Activated CD8-positive, alpha-beta memory T cell treated with anti-CD3 and anti-CD28 coated beads, Interleukin-2, amount 50 U/mL, for 4 hours (primary cell): ENCODE measurements around the gene TAMM41.
"Not testable (repeated sequence)": the region's sequence is repeated elsewhere in the genome, so short reads cannot be mapped to it uniquely, and the experiment has no call there.

Experiments used
- DNase-seq: peaks from one replicate; pipeline ENCODE4 v3.0.0-alpha.2; 2020

TAMM41 gene, protein sequence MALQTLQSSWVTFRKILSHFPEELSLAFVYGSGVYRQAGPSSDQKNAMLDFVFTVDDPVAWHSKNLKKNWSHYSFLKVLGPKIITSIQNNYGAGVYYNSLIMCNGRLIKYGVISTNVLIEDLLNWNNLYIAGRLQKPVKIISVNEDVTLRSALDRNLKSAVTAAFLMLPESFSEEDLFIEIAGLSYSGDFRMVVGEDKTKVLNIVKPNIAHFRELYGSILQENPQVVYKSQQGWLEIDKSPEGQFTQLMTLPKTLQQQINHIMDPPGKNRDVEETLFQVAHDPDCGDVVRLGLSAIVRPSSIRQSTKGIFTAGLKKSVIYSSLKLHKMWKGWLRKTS

DNA sequence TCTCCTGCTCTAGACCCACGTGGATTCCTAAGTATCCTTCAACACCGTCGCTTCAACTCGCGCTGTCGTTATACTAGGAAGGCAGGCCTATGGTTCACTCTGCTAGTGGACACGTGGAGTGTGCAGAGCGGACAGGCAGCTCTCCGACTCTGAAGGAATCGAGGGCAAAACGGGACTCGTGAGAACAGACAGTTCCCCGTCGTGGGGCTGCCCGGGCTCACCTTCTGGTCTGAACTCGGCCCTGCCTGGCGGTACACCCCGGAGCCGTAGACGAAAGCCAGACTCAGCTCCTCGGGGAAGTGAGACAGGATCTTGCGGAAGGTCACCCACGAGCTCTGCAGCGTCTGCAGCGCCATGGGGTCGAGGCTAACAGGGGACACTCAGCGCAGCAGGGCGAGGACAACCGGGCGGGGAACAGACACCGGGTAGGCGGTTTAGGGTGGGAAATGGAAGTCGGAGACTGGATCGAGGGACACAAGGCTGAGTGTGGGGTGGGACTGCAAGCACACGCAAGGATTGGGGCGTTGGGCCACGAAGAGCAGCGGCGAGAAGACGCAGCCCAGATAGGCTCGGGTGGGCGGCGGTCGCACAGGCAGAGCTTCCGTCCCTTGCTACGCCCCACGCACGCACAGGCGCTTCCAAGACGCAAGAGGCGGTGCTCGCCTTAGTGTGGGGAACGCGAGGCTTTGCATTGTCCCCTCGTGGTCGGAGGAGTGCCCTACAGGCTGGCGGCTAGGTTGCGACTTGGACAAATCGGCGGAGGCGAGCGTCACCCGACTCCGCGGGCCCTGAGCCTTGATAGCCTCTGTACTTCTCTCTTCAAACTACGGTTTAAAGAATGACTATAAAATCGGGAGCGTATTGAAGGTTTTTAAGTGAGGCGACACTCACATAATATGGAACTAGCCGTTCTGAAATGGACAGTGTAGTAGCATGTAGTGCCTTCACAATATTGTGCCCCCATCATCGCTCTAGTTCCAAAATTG, at the start of gene TAMM41:
Gene TAMM41, minus strand, starts transcription at position 605 of the 986 bp plus-strand sequence. Its CDS starts 249 bp downstream, at position 356.
- peak; percentile 88 for DNase-seq

DNA sequence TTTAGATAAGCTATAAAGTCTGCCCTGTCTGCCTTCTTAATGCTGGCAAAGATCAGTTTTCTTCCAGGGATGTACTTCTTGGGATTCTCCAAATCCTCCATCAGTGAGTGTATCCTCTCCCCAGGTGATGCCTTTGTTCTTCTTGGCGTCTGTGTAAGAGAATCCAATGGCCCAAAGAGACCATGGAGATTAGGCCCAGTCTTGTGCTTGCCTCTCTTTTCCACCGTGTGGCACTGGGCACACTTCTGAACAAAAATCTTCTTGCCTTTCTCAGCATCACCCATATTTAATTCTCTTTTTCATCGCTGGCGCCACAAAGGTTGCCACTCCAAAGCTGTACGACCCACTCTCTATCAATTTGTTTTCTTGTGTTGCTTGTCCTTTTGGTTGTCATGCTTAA, 32.2 kb upstream of the TAMM41 start:
- no peak for DNase-seq

DNA sequence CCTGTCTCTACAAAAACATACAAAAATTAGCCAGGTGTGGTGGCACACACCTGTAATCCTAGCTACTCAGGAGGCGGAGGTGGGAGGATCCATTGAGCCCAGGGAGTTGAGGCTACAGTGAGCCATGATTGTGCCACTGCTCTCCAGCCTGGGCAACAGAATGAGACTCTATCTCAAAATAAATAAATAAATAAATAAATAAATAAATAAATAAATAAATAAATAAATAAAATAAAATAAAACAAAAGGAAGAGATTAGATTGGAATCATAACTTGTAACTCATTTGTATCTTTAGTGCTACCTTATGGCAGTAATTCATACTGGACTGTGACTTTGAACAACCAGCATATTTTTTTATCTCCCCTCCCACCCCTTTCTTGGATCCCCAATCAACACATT, 28.0 kb upstream of the TAMM41 start:
- not testable (repeated sequence) for DNase-seq

DNA sequence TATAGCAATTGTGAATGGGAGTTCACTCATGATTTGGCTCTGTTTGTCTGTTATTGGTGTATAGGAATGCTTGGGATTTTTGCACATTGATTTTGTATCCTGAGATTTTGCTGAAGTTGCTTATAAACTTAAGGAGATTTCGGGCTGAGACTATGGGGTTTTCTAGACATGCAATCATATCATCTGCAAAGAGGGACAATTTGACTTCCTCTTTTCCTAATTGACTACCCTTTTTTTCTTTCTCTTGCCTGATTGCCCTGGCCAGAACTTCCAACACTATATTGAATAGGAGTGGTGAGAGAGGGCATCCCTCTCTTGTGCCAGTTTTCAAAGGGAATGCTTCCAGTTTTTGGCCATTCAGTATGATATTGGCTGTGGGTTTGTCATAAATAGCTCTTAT, 17.1 kb upstream of the TAMM41 start:
- DNase-seq = not testable (repeated sequence)

DNA sequence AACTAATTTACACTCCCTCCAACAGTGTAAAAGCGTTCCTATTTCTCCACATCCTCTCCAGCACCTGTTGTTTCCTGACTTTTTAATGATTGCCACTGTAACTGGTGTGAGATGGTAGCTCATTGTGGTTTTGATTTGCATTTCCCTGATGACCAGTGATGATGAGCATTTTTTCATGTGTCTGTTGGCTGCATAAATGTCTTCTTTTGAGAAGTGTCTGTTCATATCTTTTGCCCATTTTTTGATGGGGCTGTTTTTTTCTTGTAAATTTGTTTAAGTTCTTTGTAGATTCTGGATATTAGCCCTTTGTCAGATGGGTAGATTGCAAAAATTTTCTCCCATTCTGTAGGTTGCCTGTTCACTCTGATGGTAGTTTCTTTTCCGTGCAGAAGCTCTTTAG, 15.9 kb upstream of the TAMM41 start:
- DNase-seq = not testable (repeated sequence)

DNA sequence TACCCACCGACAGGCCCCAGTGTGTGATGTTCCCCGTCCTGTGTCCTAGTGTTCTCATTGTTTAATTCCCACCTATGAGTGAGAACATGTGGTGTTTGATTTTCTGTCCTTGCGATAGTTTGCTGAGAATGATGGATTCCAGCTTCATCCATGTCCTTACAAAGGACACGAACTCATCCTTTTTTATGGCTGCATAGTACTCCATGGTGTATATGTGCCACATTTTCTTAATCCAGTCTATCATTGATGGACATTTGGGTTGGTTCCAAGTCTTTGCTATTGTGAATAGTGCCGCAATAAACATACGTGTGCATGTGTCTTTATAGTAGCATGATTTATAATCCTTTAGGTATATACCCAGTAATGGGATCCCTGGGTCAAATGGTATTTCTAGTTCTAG, 15.5 kb upstream of the TAMM41 start:
- DNase-seq = not testable (repeated sequence)

DNA sequence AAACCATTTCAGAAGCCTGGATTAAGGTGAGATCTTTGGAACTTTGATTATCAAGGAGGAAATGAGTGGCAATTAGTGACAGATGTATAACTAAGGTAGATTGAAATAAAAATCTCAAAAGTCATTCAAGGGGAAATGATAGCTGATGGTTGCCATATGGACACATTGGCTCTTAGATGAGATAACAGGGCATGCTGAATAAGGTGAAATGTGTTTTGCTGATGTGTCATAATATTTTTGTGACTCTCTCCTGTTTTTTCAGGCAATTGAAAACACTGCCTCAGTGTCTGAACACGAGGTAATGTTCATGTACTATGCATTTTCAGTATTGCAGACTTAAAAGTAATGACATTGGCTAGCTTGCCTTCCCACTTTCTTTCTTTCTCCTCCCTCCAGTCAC, 13.5 kb upstream of the TAMM41 start:
- not testable (repeated sequence) for DNase-seq

DNA sequence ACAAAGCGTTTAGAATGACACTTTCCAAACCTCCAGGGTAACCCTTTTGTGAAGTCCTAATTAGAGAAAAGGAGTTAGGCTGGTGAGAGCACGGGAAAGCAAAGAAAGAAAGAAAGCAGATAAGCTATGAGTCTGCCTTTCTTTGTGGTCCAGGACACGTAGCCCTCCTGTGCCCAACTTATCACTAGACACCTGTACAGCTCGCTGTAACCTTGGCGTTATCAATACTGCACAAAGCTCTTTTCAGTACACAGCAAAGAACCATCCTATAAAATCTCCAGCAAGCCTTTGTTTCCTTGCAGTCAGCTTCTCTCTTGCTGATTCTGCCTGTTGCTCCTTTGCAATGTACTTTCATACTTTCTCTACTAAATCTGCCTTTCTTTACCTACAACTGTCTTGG, 6.8 kb upstream of the TAMM41 start:
- DNase-seq = no peak

DNA sequence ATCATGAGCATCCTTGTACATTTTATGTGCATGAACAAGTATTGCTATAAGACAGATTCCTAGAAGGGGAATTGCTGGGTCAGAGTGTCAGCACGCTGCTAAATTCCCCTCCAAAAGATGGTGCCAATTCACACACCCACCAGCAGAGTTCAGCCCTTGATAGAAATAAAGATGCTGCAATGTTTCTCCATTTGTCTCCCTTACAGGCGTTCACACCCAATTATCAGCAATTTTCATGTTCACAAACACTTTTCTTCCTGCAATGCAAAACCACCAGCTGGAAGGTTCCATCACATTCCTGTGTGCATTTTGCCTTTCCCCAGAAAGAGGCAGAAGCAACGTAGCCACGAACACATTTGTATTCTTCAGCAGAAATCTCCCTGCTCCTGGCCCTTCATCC, 3.3 kb upstream of the TAMM41 start:
- no peak for DNase-seq

DNA sequence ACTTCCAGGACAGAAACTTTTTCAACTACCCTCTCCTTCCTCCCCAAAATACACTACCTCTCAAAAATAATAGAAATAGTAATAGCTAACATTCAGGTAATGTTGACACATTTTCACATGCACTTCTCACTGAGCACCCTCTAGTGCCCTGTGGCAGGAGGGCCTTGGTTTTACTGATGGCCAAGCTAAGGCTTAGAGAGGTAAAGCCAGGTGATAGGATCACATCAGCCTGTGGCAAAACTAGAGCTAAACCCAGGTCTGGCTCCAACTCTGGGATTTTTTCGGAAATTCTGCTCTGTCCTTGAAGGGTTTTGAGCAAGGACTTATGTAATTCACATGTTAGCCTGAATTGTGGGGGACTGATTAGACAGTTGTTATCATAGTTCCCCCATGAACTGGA, 922 bp upstream of the TAMM41 start:
- no peak for DNase-seq

DNA sequence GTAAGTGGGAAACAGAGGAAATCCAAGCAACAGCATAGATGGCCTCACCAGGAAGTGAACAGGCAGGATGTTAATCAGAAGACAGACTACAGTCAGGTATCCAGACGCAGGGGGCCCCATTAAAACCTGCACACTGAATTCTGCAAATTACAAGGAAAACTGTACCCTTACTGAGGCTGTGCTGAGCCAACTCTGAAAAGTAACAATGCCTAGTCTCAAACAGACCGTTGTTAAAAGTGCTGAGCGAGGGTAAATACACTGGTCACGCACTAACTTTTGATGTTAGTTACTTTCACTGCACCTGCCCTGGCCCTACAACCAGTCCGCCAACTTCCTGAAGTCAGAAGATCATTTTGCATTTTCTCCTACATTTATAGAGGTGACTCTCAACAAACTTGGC, 1.0 kb downstream of the TAMM41 start:
- DNase-seq = no peak

DNA sequence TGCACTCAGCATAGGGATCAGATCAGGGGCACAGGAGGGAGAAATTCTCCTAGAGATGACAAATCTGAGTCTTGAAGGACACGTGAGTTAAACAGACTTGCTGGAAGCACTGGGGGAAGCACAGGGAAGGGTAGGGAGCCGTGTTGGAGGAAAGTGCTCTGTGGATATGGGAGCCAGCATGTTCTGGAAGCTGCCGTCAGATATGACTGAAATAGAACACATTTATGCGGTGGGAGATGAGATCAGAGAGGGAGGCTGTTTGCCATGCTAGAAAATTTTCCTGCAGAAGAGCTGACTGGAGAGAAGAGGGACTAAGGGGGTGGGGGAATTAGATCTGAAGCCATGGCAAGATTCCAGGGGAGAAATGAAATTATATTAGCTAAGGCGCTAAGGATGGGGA, 1.8 kb downstream of the TAMM41 start:
- DNase-seq = no peak

DNA sequence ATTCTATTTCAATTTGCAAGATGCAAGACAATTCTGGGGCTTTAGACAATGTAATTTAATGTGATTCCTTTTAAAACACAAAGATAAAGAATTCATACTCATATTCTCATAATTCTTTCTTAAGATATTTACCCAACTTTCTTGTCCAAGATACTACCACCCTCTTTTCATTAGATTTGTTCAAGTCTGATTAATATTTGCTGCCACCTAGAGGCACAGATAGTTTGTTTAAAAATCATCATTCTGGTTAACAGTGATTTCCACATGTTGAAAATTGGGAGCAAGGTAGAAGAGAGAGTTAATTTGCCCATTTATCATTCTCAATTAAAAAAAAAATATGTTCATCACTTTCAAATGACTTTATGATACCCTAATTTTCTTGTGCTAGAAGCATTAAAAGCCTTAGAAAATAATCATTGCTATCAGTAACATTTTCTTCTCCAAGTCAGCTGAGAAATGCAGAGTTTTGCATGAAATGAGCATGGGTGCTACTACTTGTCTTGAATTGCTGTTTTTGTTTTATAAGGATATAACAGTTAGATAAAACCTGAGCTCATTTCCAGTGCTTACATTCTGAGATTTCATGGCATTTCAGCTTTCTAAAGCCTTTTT, 11.6 kb downstream of the TAMM41 start:
- DNase-seq = no peak

DNA sequence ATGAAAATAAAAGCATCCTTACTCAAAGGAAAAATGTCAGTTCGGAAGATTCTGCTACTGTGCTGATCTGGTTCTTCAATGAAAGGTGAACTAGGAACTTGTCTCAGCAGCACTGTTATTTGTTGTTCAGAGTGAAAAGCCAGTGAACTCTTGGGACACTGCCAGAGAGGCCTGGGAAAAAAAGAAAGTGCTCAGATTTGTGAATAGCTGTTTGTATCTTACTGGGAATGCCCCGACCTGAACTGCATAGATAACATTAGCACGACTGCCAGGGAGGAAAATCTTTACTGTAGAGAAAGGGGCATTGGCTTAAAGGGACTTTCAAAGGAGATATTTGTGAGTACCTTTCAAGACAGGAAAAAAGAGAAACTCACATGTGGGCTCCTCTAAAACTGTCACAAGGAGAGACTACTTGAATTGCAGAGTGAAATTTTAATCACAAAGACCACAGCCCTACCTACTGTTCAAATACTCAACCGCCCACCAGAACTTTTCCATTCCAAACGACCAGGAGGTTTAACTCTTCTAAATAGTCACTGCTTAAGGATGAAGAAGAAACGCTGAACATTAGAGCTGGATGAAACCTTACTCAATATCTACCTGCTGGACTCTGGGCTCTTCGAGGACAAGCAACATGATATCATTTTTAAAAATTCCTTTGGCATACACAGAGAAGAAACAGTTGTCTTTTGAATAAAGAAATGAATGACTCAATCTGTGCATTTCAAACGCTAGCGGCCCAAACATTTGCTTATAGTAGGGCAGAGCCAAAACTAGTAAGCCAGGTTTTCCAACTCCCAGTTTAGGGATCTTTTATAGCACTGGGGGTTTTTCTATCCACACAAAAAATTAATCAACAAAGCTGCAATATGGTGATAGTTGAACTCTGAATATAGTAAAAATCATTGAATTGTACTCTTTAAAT, 13.4 kb downstream of the TAMM41 start:
- DNase-seq = no peak

DNA sequence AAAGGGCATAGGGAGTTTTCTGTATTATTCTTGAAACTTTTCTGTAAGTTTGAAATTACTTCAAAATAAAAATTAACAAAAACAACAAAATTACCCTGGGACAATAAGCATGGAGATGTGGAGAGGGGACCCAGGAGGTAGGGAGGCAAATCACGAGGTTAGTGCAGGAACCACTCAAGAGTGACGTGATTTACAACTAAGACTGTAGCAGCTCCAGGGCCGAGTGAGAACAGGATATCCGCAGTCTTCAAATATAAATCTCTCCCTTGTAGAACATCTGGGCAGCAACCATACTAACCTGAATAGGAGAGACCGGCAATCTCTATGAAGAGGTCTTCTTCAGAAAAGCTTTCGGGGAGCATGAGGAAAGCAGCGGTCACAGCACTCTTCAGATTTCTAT, 17.3 kb downstream of the TAMM41 start:
- no peak for DNase-seq

DNA sequence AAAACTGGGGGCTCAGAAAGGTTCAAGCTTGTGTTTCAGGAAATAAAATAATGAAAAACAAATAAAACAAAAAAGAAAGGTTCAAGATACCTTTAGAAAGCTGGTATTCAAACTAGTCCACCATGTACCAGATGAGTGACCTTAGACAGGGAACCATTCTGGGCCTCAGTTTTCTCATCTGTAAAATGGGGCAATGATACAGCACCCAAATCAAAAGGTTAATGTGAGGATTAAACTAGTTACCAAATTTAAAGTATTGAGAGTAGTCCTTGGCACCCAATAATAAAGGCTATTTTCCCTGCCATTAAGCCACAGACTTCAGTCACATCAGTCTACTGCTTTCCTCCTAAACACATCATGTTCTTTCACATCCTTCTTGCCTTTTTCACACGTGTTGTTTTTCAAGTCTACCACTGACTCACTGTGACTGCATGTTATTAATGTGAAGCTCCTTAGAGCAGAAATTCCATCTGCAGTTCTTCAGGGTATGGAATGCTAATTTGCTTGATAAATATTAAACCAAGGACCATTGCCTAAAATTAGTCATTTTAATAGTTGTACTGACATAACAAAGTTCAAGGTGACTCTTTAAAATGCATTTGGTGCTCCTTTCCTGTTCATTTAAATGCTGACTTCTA, 19.9 kb downstream of the TAMM41 start:
- no peak for DNase-seq

DNA sequence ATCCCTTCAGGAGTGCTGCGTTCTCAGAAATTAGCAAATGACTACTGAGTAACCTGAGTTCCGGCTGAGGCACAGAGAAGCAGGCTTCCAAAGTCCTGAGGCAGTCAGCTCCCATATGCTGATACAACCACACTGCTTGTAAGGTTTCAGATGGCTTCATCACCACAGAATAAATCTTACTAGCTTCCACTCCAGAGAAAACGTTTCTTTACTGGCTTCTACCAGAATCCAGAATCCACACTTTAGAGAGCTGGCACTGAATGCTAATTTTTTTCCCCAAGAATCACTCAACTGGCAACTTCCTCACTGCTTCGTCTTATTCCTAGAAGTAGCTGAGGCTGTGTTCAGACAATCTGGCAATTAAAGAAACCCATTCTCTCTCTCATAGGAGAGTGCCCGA, 21.4 kb downstream of the TAMM41 start:
- DNase-seq = no peak

DNA sequence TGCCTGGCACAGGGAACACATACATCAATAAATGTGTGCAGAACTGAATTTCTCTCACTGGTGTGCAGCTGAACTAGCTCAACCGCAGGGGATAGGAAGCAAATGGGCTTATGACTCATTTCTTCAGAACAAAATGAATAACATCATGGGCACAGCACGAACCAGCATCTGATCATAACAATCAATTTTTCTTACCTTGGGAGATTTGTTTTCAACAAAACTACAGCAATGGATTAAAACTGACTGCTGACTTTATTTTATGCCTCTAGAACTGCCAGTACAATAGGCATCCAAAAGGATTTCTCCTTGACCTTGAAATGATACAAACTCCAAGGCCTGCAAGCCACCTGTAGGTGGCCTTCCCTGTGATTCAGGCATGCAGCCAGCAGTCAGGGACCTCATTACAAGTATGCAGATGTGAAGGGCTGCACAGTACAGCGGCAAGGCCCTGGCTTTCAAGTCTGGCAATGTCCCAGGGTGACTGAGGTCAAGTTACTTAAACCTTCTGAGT, 26.1 kb downstream of the TAMM41 start:
- no peak for DNase-seq

DNA sequence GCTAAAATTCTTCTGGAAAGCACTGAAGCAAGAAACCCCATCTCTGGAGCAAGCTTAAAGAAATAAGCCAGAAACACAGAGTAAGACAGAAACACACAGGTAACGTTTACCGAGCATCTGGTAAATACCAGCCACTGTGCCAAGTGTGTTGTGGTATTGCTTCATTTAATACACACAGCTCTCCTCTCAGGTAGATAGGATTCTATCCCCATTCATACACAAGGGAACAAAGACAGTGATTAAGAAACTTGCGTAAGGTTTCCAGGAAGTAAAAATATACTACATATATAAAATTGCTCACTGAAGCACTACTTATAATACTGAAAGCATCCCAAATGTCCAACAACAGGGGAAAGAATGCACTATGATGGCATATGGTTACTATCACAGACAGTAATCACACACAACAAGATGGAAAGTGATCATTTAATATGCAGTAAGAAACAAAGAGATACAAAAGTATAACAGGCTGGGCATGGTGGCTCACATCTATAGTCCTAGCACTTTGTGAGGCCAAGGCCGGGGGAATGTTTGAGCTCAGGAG, 27.5 kb downstream of the TAMM41 start:
- DNase-seq = no peak

DNA sequence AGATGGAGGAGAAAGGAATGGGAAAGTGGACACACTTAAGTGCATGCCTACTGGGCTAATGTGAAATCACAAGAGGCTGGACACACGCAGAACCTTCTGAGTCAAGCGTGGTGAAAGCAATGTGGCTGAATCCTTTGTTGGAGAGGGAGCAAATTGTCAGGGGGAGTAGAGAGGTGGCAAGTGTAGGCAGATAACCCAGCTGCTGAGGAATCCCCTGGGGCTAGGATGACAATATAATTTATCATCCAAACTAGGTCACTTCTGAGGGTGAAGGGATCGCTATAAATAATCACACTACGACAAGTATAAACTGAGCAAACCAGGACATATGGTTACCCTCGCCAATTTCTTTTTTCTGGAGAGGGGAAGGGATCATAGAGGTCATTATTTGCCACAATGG, 28.7 kb downstream of the TAMM41 start:
- no peak for DNase-seq

DNA sequence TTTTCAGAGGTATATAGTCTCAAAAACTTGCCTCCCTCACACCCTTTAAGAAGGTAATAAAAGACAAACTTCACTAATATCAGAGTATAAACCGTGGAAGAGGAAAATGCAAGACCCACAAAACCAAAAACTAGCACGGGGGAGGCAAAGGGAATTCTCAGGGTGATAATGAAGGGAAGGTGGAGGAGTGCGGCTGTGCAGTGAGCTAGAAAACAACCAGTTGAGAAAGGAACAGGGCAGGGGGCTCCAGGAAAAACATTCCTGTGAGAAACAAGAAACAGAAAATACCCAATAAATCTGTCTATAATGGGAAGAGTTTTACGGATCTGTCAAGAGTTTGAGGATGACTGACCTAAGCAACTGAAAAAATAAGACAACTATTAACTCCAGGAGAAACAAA, 31.6 kb downstream of the TAMM41 start:
- no peak for DNase-seq
